Ovary (tissue), 3 donors: ENCODE measurements around the gene SLC41A3.

Source experiments
- CTCF ChIP-seq, 3 donors: fragments of 450-650 bp in 2 of 3; fragments of 200-600 bp in 1 of 3; IDR thresholded peaks; one replicate each; pipeline versions ENCODE4 v1.5.1 to v1.8.0; 2016 to 2022; ENCODE audit warnings: antibody characterized with exemption in 3 of 3, mild to moderate bottlenecking in 1 of 3
- POLR2A ChIP-seq: fragments of 450-650 bp; IDR thresholded peaks from one replicate; pipeline ENCODE4 v1.6.1; 2017; ENCODE audit warnings: antibody characterized with exemption, mild to moderate bottlenecking, moderate library complexity
- donor health status: DM: no; HTN: no; CAD: no.

GRCh38 chr3:126070146-126070545, 13.8 kb downstream of the SLC41A3 start:
- no peak for TF ChIP-seq CTCF (IDR thresholded peaks at IDR 0.05)
- no peak for TF ChIP-seq POLR2A
